HG02973 (cell line): ENCODE results near the gene SAFB.

Experiments
- ATAC-seq: cut with Tn5 transposase; IDR thresholded peaks from one replicate; pipeline ENCODE4 v1.9.1; 2021; ENCODE audit warnings: moderate library complexity; ENCODE audit not compliant: unreplicated experiment

The SAFB gene

DNA sequence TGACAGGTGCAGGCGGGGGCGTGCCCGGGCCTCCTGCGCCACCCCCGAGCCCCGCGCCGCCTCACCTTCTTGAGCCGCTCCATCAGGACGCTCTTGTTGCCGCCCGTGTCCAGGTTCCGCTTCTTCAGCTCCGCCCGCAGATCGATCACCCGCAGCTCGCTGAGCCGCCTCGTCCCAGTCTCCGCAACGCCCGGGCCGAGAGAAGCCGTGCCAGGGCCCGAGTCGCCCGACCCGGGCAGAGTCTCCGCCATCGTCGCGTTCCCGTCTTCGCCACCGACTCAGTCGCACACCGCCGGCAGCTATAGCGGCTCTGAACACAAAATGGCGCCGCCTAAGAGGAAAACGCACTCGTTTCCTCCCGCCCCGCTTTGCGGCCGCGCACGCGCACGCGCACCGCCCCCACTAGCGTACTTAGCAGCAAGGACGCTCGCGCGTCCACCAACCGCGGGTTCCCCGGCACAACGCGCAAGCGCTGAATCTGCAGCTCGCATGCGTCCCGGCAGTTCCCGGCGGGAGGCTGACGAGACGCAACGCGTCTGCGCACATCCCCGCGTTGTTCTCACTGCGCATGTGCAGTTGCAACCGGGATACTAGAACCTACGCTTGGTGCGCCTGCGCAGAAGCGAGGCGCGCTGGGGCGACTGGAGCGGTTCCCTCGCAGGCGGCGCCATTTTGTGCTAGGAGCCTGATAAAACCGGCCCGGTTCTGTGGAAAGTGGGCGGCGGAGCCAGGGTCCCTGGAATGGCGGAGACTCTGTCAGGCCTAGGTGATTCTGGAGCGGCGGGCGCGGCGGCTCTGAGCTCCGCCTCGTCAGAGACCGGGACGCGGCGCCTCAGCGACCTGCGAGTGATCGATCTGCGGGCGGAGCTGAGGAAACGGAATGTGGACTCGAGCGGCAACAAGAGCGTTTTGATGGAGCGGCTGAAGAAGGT lies at the start of gene SAFB, which contains the start of gene SAFB2:
TSS of gene SAFB (plus strand) at position 619 of the 932 bp plus-strand sequence. CDS start at position 742, 123 bp downstream.
TSS of gene SAFB2 (minus strand) at position 312 of the 932 bp plus-strand sequence. CDS start at position 251, 61 bp downstream.
- peak; percentile 72 for ATAC-seq

DNA sequence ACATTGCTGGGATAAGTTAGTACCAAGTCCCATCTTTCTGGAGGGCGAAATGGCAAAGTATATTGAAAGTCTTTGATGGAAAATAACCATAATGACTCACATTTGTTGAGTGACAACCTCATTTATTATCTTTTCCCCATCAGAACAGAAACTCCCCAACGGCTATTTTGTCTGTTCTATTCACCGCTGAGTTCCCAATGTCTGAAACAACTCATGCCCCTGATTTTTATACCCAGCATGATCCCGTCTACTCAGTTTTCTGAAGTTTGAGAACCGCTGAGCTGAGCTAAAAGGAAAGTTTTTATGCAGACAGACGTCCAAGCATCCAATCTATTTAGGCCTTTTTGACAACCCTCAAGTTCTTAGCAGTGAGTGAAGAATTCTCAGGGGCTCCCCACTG lies 47.3 kb upstream of the SAFB start:
- ATAC-seq = no peak

GRCh38 chr19:5578097-5578846 lies 44.6 kb upstream of the SAFB start:
- ATAC-seq = no peak

- no peak for ATAC-seq
Measured at GRCh38 chr19:5579286-5579685, 43.6 kb upstream of the SAFB start.

DNA sequence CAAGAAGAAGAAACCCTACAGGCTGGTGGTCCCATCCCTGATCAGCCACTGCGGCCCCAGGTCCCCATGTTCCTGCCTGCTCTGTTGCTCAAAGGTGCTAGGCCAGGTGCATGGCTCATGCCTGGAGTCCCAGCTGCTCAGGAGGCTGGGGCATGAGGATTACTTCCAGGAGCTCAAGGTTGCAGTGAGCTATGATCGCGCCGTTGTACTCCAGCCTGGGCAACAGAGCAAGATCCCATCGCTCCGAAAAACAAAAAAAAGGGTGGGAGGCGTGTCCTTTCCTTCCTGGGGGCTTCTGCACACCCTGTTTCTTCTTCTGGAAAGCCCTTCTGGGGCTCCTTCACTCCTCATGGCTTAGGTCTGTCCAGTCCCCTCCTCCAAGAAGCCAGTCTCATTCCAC lies 43.2 kb upstream of the SAFB start:
- ATAC-seq = no peak

- no peak for ATAC-seq
Measured at GRCh38 chr19:5580161-5580571, 42.7 kb upstream of the SAFB start.

DNA sequence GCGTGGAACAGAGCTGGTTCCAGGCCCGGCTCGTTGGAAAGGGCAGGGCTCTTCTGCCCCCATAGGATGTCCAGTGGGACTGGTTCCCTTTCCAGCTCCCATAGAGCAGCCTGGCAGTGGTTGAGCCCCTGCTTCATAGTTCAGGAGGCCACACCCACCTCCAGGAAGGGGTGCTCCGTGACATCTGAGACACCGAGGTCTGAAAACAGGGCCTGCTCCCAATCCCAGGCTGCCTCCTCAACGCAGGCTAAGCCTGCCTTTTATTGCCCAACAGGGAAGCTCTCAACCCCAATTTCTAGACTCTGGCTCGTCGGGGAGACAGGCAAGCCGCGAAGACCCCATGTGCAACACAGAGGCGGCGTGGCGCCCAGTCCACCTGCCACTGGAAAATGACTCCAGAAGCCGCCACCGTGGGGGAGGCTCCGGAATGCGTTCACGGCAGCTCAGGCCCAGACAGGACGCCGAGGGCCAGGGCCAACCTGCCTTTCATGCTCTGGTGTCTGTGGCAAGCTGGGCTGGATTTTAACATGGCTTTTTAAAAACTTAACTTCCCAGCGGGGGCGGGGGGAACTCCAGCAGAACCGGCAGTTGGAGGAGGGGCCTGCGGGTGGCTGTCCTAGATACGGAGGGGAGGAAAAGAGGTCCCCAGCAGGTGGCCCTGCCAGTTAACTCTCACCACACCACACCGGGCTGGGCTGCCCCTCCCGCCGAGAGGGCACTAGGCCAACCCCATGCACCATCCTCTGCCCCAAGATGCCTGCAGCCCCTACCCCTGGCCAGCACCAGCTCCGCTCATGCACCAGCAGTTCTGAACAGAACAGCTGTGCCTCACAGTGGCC lies 37.2 kb upstream of the SAFB start:
- no peak for ATAC-seq

DNA sequence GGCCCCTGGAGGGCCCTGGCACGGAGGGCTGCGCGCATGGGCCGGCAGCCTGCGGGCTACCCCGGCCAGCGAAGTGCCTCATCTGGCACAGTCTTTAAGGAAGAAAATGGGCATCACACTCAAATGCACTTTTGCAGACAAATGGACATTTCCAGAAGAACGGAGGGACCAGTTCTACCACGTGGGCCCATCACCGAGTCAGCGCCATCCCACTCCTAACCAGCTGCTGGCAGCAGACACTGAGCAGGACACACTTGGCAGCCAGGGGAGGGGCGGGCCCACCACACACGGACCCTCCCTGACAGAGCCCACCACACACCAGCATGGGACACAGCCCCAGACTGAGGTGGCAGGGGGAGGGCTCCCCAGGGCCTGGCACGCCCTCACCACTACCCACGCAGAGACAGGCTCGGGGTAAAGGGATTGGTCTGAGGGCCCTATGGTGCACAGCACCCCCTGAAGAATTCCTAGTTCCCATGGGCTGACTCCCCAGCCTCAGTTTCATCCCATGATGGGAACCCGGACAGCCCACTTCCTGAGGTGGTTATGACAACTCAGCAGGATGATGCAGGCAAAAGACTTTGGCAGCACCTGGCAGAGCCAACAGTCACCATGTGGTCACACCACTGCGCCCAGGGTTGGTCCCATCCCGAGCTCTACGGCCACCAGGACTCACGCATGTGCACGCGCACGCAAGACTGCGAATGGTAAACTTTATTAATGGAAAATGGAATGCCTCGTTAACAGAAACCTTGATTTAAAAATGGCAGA lies 36.4 kb upstream of the SAFB start:
- ATAC-seq = no peak

GRCh38 chr19:5587071-5587455 lies 35.8 kb upstream of the SAFB start:
- ATAC-seq = no peak

GRCh38 chr19:5587661-5588060 lies 35.2 kb upstream of the SAFB start:
- ATAC-seq = no peak

DNA sequence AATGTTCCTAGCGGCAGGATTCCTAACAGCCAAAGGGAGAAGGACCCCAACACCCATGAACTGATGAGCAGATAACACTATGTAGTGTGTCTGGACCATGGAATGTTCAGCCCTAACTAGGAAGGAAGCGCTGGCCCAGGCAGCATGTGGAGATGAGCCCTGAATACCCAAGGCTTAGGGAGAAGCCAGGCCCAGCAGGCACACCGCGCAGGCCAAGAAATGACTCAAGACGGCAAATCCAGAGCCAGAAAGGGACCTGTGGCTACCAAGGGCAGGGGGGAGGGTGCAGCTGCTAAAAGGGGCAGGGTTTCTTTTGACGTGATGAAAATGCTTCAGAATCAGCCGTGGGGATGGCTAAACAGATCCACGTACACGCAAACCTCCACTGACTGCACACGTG lies 34.4 kb upstream of the SAFB start:
- no peak for ATAC-seq

- no peak for ATAC-seq
Measured at GRCh38 chr19:5588906-5589676, 33.8 kb upstream of the SAFB start.

- no peak for ATAC-seq
Measured at GRCh38 chr19:5590151-5590864, 32.6 kb upstream of the SAFB start.

DNA sequence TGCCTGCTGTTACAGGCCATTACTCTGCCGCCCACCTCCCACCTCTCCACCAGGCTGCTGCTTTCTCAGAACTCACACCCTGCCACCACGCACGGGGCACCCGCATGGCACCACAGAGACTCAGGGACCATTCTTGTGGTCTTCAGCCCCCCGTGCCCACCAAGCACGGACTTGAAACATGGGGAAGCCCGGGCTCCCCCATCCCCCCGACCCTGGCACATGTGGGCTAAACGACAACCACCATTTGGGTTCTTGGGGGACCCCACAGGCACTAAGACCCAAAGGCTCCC lies 32.1 kb upstream of the SAFB start:
- no peak for ATAC-seq

DNA sequence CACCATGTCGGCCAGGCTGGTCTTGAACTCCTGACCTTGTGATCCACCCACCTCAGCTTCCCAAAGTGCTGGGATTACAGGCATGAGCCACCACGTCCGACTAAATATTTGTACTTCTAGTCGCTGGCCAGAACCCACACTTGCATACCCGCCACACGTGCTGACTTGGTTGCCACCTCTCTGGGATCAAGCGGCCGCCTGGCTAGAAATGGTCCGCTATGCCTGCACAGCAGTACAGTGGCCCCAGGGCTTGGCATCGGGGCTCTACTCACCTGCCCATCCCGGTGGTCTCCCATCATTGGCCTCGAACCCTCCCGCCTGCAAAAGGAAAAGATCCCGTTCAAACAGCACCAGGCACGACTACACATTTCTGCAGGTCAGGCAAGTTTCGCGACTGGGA lies 31.4 kb upstream of the SAFB start:
- ATAC-seq = no peak

DNA sequence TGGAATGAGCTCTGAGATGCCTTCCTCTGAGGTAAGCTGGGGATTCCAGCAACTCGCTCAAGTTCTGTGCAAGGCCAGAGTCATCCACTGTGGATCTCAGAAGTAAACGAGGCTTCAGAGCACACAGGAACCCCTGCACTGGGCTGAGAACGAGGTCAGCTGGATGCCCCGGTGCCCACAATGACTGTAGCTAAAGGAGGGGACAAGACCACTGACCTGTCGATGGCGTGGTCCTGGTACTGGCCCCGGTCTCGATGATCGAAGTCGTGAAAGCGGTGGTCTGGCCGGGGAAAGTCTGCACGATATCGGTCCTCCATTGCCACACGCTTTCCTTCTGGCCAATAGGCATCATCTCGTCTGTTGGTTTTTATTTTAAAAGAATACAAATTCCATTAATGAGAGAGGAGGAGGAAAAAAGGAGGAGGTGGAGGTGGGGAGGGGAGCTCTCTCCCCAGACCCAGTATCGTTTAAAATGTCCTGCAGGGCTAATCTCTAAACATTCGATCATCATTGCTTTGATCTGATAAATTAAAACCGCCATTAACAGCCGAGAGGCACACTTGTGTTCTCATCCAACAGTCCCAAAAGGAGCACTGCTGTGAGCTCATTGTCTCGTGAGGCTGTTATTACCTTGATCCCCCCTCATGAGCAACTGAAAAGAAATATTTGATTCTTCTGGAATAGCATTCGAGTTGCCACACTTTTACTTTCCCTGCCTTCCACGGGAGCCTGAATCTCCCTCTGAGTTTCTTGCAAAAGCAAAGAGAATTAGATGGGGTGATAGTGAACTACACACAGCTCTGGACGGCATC lies 30.1 kb upstream of the SAFB start:
- no peak for ATAC-seq

- ATAC-seq = no peak
Measured at GRCh38 chr19:5593343-5594255, 29.3 kb upstream of the SAFB start.
